NB4 (cell line): ENCODE data around the gene DDX51.

ENCODE experiments used
- DNase-seq: peaks from one replicate; pipeline ENCODE4 v3.0.0; 2010; ENCODE audit warnings: low read depth
- H3K4me3 ChIP-seq: one replicate; pipeline ENCODE4 v1.5.1; 2011; ENCODE audit warnings: mild to moderate bottlenecking, low read depth, low read length, moderate library complexity
- CTCF ChIP-seq: IDR thresholded peaks from one replicate; pipeline ENCODE4 v1.5.1; 2012; ENCODE audit warnings: low read depth, low read length
- MAX ChIP-seq: IDR thresholded peaks from 2 replicates; pipeline ENCODE4 v1.6.1; 2011; ENCODE audit warnings: low read depth, low read length
- MYC ChIP-seq: IDR thresholded peaks from 2 replicates; pipeline ENCODE4 v1.6.1; 2011; ENCODE audit warnings: low read depth, low read length
- POLR2A ChIP-seq: IDR thresholded peaks from 2 replicates; pipeline ENCODE4 v1.6.1; 2011; ENCODE audit warnings: mild to moderate bottlenecking; ENCODE audit not compliant: insufficient read length; ENCODE audit errors: extremely low read depth

The DDX51 gene

GRCh38 chr12:132157733-132158409, 13.8 kb upstream of the DDX51 start:
- TF ChIP-seq POLR2A (no peak), MYC (no peak), MAX (no peak), CTCF (no peak)
- no peak for DNase-seq
- no peak overlapping the region for H3K4me3 ChIP-seq

- no peak for DNase-seq
- no peak overlapping the region for H3K4me3 ChIP-seq
- no peak for TF ChIP-seq MYC
- no peak for TF ChIP-seq POLR2A
- TF ChIP-seq CTCF, result no peak
These were observed 12.6 kb upstream of the DDX51 start for GRCh38 chr12:132156573-132157325.

- TF ChIP-seq MYC (no peak), POLR2A (no peak), CTCF (no peak), MAX (no peak)
- DNase-seq, result no peak
- no peak overlapping the region for H3K4me3 ChIP-seq
These were observed 11.9 kb upstream of the DDX51 start for GRCh38 chr12:132155771-132156572.

- no peak overlapping the region for H3K4me3 ChIP-seq
- no peak for TF ChIP-seq CTCF
- no peak for TF ChIP-seq MYC
- no peak for TF ChIP-seq POLR2A
- no peak for TF ChIP-seq MAX
- DNase-seq, result no peak
These were observed 11.0 kb upstream of the DDX51 start for GRCh38 chr12:132154941-132155770.

GRCh38 chr12:132154341-132154761, 10.2 kb upstream of the DDX51 start:
- no peak for DNase-seq
- no peak overlapping the region for H3K4me3 ChIP-seq
- TF ChIP-seq MAX (no peak), POLR2A (no peak), MYC (no peak), CTCF (no peak)
